A549 (cell line): Measurements from ENCODE around the gene PLK5. TPM values are rescaled to one million over a fixed set of nuclear protein-coding genes. Genes with fewer than 3 reads are reported as not detected.

Experiments
- ATAC-seq, 2 experiments: fragments of 200-7000 bp in 1 of 2; fragments of >200 bp in 1 of 2; cut with Nextera tagmentation in 1 of 2; cut with Tn5 transposase in 1 of 2; 3 replicates each; pipeline versions ENCODE4 v1.8.0 to v1.9.1; 2018 to 2020; ENCODE audit warnings: mild to moderate bottlenecking in 1 of 2, moderate library complexity in 1 of 2
- CTCF ChIA-PET: fragments of 300-600 bp; sonication (Branson Sonifier 250); formaldehyde crosslinking; extraction: SDS; loops from one replicate; lab custom pipeline; 2021; ENCODE audit warnings: antibody characterized with exemption, inconsistent platforms; lab: Yijun Ruan, JAX
- POLR2A ChIA-PET: fragments of 350-600 bp; formaldehyde crosslinking; extraction: SDS; loops from one replicate; lab custom pipeline; 2021; ENCODE audit warnings: antibody characterized with exemption, inconsistent platforms; lab: Yijun Ruan, JAX
- DNase-seq, 2 experiments: peaks; one replicate each; pipeline versions ENCODE4 v3.0.0 to v3.0.0-alpha.2; 2011 to 2016; ENCODE audit warnings: low read depth in 1 of 2, low spot score in 1 of 2
- FAIRE-seq: peaks from 2 replicates; lab custom pipeline; 2011; peaks lifted over from hg19 to GRCh38; lab: Jason Lieb, UNC
- H3K27ac ChIP-seq, 2 experiments: fragments of >200 bp; sonication (Bioruptor Twin); formaldehyde crosslinking; 3 replicates each; pipeline ENCODE4 v1.5.1; 2016 to 2017
- H3K4me1 ChIP-seq: fragments of >200 bp; sonication (Bioruptor Twin); formaldehyde crosslinking; 3 replicates; pipeline ENCODE4 v1.6.1; 2016
- H3K4me2 ChIP-seq: fragments of >200 bp; sonication (Bioruptor Twin); formaldehyde crosslinking; 3 replicates; pipeline ENCODE4 v1.6.1; 2016
- H3K4me3 ChIP-seq: fragments of >200 bp; sonication (Bioruptor Twin); formaldehyde crosslinking; 3 replicates; pipeline ENCODE4 v1.5.1; 2016
- H3K9me3 ChIP-seq: fragments of >200 bp; sonication (Bioruptor Twin); formaldehyde crosslinking; 3 replicates; pipeline ENCODE4 v1.6.1; 2016
- BHLHE40 ChIP-seq: IDR thresholded peaks from 2 replicates; pipeline ENCODE4 v1.6.1; 2012; ENCODE audit warnings: low read depth, low read length, inconsistent platforms
- EHF ChIP-seq: fragments of 250-450 bp; sonication (Bioruptor Pico); IDR thresholded peaks from 2 replicates; pipeline ENCODE4 v1.5.0; 2020; ENCODE audit warnings: mild to moderate bottlenecking
- FOSB ChIP-seq: fragments of 250-450 bp; sonication (Bioruptor Pico); IDR thresholded peaks from 2 replicates; pipeline ENCODE4 v1.5.0; 2020; ENCODE audit warnings: mild to moderate bottlenecking, moderate library complexity
- FOXS1 ChIP-seq: fragments of 250-450 bp; sonication (Bioruptor Pico); IDR thresholded peaks from 2 replicates; pipeline ENCODE4 v1.5.0; 2020; ENCODE audit warnings: mild to moderate bottlenecking, moderate library complexity
- HOXB5 ChIP-seq: fragments of 250-450 bp; sonication (Bioruptor Pico); IDR thresholded peaks from 2 replicates; pipeline ENCODE4 v1.5.0; 2020; ENCODE audit warnings: mild to moderate bottlenecking, moderate library complexity
- JUN ChIP-seq, 2 experiments: fragments of >200 bp; sonication (Bioruptor Twin); formaldehyde crosslinking; IDR thresholded peaks; 2 replicates in 1 of 2; 3 replicates in 1 of 2; pipeline ENCODE4 v1.6.1; 2016 to 2017
- KDM1A ChIP-seq: fragments of 200-600 bp; sonication (generic); IDR thresholded peaks from 2 replicates; pipeline ENCODE4 v1.6.1; 2016; ENCODE audit warnings: low read depth, mild to moderate bottlenecking
- MAFK ChIP-seq: fragments of 450-650 bp; IDR thresholded peaks from 2 replicates; pipeline ENCODE4 v1.6.1; 2014; ENCODE audit not compliant: partially characterized antibody
- MYC ChIP-seq: IDR thresholded peaks from 2 replicates; pipeline ENCODE4 v1.6.1; 2012; ENCODE audit warnings: mild to moderate bottlenecking, inconsistent platforms, low read length, improper control_type of control experiment, borderline replicate concordance
- NPAS2 ChIP-seq: fragments of 250-450 bp; sonication (Bioruptor Pico); IDR thresholded peaks from 2 replicates; pipeline ENCODE4 v1.8.0; 2022; ENCODE audit warnings: mild to moderate bottlenecking, moderate library complexity, borderline replicate concordance
- RCOR1 ChIP-seq: fragments of 150-350 bp; IDR thresholded peaks from 2 replicates; pipeline ENCODE4 v1.6.1; 2014; ENCODE audit warnings: antibody characterized with exemption, low read length, low read depth
- RFX5 ChIP-seq: fragments of 450-650 bp; IDR thresholded peaks from 2 replicates; pipeline ENCODE4 v1.7.1; 2014; ENCODE audit warnings: antibody characterized with exemption, mild to moderate bottlenecking, moderate library complexity
- TP53 ChIP-seq: fragments of 250-450 bp; sonication (Bioruptor Pico); IDR thresholded peaks from 2 replicates; pipeline ENCODE4 v1.5.0; 2021; ENCODE audit warnings: mild to moderate bottlenecking, moderate library complexity
- ZC3H11A ChIP-seq: fragments of 450-650 bp; IDR thresholded peaks from 2 replicates; pipeline ENCODE4 v1.6.1; 2014; ENCODE audit warnings: antibody characterized with exemption, mild to moderate bottlenecking
- WGBS: methylation state at CpG from one replicate; pipeline ENCODE4 v1.1.6; 2017; ENCODE audit errors: missing lambda C conversion rate; 5-methylcytosine and 5-hydroxymethylcytosine counted together
- polyA plus RNA-seq, 4 experiments: library from polyadenylated mRNA; depleted of rRNA in 3 of 4; stranded (reverse); fragments of >200 nt; fragmentation: RNase III in 1 of 4; extraction: RNeasy Plus Mini Kit Qiagen cat#74134 plus additional on column Dnase treatment in 1 of 4; gene quantifications; 2 replicates in 3 of 4; 3 replicates in 1 of 4; pipeline ENCODE4 v1.2.3, GENCODE V29; 2011 to 2017
- TF ChIP-seq, protein P1 (sequence below): fragments of 250-450 bp; sonication (Bioruptor Pico); IDR thresholded peaks from 2 replicates; pipeline ENCODE4 v1.5.0; 2020; ENCODE audit warnings: low read depth, mild to moderate bottlenecking, moderate library complexity
- TF ChIP-seq, protein P2 (sequence below): fragments of 250-450 bp; sonication (Bioruptor Pico); IDR thresholded peaks from 2 replicates; pipeline ENCODE4 v1.5.0; 2021; ENCODE audit warnings: mild to moderate bottlenecking, moderate library complexity, borderline replicate concordance
- TF ChIP-seq, protein P3 (sequence below): IDR thresholded peaks from 2 replicates; pipeline ENCODE4 v1.6.1; 2012
- TF ChIP-seq, protein P4 (sequence below): fragments of >200 bp; sonication (Bioruptor Twin); formaldehyde crosslinking; IDR thresholded peaks from 2 replicates; pipeline ENCODE4 v1.6.1; 2016
- TF ChIP-seq, protein P5 (sequence below): fragments of >200 bp; sonication (Bioruptor Twin); formaldehyde crosslinking; IDR thresholded peaks from 3 replicates; pipeline ENCODE4 v1.5.1; 2016
- TF ChIP-seq, protein P6 (sequence below): fragments of 150-350 bp; IDR thresholded peaks from 2 replicates; pipeline ENCODE4 v1.6.1; 2014; ENCODE audit warnings: low read depth, mild to moderate bottlenecking, low read length
- TF ChIP-seq, protein P7 (sequence below): fragments of 450-650 bp; IDR thresholded peaks from 2 replicates; pipeline ENCODE4 v1.6.1; 2014; ENCODE audit warnings: antibody characterized with exemption

PLK5 gene
- polyA plus RNA-seq, 2 of the 4 experiments (the other 2 are of a cell fraction) = not detected

DNA sequence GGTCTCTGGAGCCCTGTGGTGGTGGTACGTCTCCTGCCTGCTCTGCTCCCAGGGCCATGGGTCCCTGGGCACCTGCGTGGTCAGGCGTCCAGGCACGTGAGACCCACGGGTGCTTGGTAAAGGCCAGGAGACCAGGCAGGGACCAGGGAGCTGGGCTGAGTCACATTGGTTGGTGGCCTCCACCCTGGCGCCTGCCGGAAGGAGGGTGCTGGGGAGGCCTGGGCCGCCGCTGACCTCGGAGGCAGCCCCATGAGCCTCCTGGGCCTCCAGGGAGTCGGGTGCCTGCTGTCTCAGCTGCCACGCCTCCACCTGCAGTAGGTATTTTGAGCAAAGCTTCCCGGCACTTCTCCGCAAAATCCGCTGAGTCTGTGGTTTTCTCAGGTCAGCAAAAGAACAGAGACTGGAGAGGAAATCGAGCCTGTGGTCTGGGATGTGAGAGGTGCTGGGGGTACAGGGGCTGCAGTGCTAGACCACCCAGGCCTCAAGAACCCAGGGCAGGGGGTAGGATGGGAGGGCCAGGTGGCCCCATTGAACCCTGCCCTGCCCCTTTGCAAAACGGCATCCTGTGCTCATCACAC, 3.6 kb upstream of the PLK5 start:
- ChIA-PET POLR2A (no interaction called here), CTCF (no interaction called here)
- Histone ChIP-seq H3K9me3 (no peaks in the 10 kb centered on the region), H3K4me2 (no peak overlapping the region), H3K4me3 (no peak overlapping the region), H3K27ac (no peak overlapping the region)
- no peak for ATAC-seq
- FAIRE-seq = no peak
- WGBS = 62% methylated on average over 5 of the region's 17 CpGs
- DNase-seq = no peak
- no peak for TF ChIP-seq HOXB5 (CRISPR knock-in tag)
- TF ChIP-seq, protein P1, sequence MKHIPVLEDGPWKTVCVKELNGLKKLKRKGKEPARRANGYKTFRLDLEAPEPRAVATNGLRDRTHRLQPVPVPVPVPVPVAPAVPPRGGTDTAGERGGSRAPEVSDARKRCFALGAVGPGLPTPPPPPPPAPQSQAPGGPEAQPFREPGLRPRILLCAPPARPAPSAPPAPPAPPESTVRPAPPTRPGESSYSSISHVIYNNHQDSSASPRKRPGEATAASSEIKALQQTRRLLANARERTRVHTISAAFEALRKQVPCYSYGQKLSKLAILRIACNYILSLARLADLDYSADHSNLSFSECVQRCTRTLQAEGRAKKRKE (CRISPR knock-in tag) = no peak
- TF ChIP-seq RCOR1 = no peak
- TF ChIP-seq, protein P2, sequence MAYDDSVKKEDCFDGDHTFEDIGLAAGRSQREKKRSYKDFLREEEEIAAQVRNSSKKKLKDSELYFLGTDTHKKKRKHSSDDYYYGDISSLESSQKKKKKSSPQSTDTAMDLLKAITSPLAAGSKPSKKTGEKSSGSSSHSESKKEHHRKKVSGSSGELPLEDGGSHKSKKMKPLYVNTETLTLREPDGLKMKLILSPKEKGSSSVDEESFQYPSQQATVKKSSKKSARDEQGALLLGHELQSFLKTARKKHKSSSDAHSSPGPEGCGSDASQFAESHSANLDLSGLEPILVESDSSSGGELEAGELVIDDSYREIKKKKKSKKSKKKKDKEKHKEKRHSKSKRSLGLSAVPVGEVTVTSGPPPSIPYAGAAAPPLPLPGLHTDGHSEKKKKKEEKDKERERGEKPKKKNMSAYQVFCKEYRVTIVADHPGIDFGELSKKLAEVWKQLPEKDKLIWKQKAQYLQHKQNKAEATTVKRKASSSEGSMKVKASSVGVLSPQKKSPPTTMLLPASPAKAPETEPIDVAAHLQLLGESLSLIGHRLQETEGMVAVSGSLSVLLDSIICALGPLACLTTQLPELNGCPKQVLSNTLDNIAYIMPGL (CRISPR knock-in tag) = no peak
- peak; percentile 80 for TF ChIP-seq MAFK
- TF ChIP-seq, protein P3, sequence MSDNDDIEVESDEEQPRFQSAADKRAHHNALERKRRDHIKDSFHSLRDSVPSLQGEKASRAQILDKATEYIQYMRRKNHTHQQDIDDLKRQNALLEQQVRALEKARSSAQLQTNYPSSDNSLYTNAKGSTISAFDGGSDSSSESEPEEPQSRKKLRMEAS = no peak
- no peak for TF ChIP-seq RFX5
- TF ChIP-seq, all 56 proteins: peak for 1
- H3K4me1 ChIP-seq = no peaks in the 10 kb centered on the region

DNA sequence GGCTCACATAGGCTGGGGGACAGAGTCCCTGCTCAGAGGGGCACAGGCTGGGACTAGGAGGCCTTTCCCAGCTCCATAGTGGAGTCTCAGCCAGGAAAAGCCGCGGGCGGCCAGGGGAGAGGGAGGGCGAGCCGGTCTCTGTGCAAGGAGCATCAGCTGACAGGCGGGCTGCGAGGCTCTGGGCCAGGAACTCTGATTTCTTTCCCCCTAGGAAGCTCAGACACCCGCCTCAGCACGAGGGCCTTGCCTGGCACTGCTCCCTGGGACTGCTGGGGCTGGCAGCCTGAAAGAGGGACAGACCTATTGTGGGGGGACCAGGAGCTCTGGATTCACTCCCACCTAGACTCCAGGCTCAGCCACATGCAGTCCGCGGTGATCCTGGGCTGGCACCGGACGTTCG, 2.2 kb upstream of the PLK5 start:
- DNase-seq = no peak
- Histone ChIP-seq H3K4me2 (no peak overlapping the region), H3K9me3 (no peaks in the 10 kb centered on the region)
- TF ChIP-seq TP53 (CRISPR knock-in tag) = no peak
- TF ChIP-seq MYC = no peak
- no peak for TF ChIP-seq EHF (CRISPR knock-in tag)
- TF ChIP-seq FOXS1 = no peak
- TF ChIP-seq, protein P4, sequence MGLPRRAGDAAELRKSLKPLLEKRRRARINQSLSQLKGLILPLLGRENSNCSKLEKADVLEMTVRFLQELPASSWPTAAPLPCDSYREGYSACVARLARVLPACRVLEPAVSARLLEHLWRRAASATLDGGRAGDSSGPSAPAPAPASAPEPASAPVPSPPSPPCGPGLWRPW = no peak
- no peak for TF ChIP-seq ZC3H11A
- no peak for TF ChIP-seq JUN (IDR thresholded peaks at IDR 0.05)
- TF ChIP-seq, all 56 proteins: peak for 0
- Histone ChIP-seq H3K4me1 (no peaks in the 10 kb centered on the region), H3K4me3 (no peak overlapping the region), H3K27ac (no peak overlapping the region)
- peak; percentile 8 to 35; a peak in 3 of 6 replicates for ATAC-seq
- ChIA-PET CTCF (interaction anchor here (0.6 to 1.7 kb wide), 3 partner anchors 25 to 304 kb away, joined by 3 to 7 read pairs (median 5); no protein-coding TSS in a partner anchor), POLR2A (no interaction called here)
- FAIRE-seq = no peak
- 85% methylated on average over 11 of the region's 14 CpGs for WGBS

DNA sequence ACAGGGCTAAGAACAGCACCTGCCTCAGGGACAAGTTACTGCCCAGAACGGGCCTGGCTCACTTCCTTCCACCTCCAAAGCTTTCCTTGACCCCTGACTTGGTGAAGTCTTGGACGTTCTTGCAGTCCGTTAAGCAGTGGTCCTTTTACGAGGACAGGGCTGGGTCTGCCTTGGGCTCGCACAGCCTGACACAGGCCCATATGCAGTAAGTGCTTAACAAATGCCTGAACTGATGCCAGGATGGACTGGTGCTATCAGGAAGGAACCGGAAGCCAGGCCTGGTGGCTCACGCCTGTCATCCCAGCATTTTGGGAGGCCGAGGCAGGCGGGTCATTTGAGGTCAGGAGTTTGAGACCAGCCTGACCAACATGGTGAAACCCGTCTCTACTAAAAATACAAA, 1.8 kb upstream of the PLK5 start:
- DNase-seq (no peak), FAIRE-seq (no peak), ATAC-seq (no peak; a peak in 1 of 6 replicates)
- 82% methylated on average over 8 of the region's 10 CpGs for WGBS
- POLR2A ChIA-PET = no interaction called here
- CTCF ChIA-PET = interaction anchor here (1.4 to 1.7 kb wide), 2 partner anchors 24 to 150 kb away, joined by 5 to 7 read pairs; no protein-coding TSS in a partner anchor
- no peak for TF ChIP-seq KDM1A
- no peak for TF ChIP-seq BHLHE40
- TF ChIP-seq, protein P5, sequence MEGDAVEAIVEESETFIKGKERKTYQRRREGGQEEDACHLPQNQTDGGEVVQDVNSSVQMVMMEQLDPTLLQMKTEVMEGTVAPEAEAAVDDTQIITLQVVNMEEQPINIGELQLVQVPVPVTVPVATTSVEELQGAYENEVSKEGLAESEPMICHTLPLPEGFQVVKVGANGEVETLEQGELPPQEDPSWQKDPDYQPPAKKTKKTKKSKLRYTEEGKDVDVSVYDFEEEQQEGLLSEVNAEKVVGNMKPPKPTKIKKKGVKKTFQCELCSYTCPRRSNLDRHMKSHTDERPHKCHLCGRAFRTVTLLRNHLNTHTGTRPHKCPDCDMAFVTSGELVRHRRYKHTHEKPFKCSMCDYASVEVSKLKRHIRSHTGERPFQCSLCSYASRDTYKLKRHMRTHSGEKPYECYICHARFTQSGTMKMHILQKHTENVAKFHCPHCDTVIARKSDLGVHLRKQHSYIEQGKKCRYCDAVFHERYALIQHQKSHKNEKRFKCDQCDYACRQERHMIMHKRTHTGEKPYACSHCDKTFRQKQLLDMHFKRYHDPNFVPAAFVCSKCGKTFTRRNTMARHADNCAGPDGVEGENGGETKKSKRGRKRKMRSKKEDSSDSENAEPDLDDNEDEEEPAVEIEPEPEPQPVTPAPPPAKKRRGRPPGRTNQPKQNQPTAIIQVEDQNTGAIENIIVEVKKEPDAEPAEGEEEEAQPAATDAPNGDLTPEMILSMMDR = no peak
- TF ChIP-seq, protein P6, sequence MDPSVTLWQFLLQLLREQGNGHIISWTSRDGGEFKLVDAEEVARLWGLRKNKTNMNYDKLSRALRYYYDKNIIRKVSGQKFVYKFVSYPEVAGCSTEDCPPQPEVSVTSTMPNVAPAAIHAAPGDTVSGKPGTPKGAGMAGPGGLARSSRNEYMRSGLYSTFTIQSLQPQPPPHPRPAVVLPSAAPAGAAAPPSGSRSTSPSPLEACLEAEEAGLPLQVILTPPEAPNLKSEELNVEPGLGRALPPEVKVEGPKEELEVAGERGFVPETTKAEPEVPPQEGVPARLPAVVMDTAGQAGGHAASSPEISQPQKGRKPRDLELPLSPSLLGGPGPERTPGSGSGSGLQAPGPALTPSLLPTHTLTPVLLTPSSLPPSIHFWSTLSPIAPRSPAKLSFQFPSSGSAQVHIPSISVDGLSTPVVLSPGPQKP = no peak
- TF ChIP-seq ZC3H11A = no peak
- TF ChIP-seq, protein P7, sequence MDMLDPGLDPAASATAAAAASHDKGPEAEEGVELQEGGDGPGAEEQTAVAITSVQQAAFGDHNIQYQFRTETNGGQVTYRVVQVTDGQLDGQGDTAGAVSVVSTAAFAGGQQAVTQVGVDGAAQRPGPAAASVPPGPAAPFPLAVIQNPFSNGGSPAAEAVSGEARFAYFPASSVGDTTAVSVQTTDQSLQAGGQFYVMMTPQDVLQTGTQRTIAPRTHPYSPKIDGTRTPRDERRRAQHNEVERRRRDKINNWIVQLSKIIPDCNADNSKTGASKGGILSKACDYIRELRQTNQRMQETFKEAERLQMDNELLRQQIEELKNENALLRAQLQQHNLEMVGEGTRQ = no peak
- no peak for TF ChIP-seq FOSB (CRISPR knock-in tag)
- no peak for TF ChIP-seq NPAS2
- TF ChIP-seq, all 56 proteins: peak for 0
- H3K4me3 ChIP-seq = no peak overlapping the region
- H3K4me1 ChIP-seq = no peaks in the 10 kb centered on the region
- no peak overlapping the region for H3K27ac ChIP-seq
- H3K9me3 ChIP-seq = no peaks in the 10 kb centered on the region
- no peak overlapping the region for H3K4me2 ChIP-seq
